Skeletal muscle cell (primary cell): ENCODE data around the gene FAM98C.
"Not testable (repeated sequence)": the region's sequence is repeated elsewhere in the genome, so short reads cannot be mapped to it uniquely, and the experiment has no call there.

Experiments used
- DNase-seq: peaks from one replicate; pipeline ENCODE4 v3.0.0-alpha.2; 2010; ENCODE audit warnings: low read depth
- H3K4me3 ChIP-seq: 2 replicates; pipeline ENCODE4 v1.5.1; 2011; ENCODE audit warnings: low read depth, mild to moderate bottlenecking, control low read depth, low read length, moderate library complexity

FAM98C gene

GRCh38 chr19:38417544-38418506 lies 14.9 kb downstream of the FAM98C start:
- DNase-seq, result no peak
- H3K4me3 ChIP-seq, result peak overlapping the region; percentile 15

GRCh38 chr19:38420935-38421334 lies 18.0 kb downstream of the FAM98C start:
- DNase-seq, result no peak
- no peak overlapping the region for H3K4me3 ChIP-seq

- DNase-seq, result no peak
- no peak overlapping the region for H3K4me3 ChIP-seq
Observed at GRCh38 chr19:38421856-38422255, 19.0 kb downstream of the FAM98C start.

- no peak for DNase-seq
- H3K4me3 ChIP-seq, result no peak overlapping the region
Observed at GRCh38 chr19:38422438-38422837, 19.5 kb downstream of the FAM98C start.

- DNase-seq, result no peak
Observed at GRCh38 chr19:38424272-38424671, 21.4 kb downstream of the FAM98C start.

GRCh38 chr19:38425222-38425809 lies 22.4 kb downstream of the FAM98C start:
- no peak overlapping the region for H3K4me3 ChIP-seq
- DNase-seq, result no peak

More at GRCh38 chr19:38424272-38424671, 21.4 kb downstream of the FAM98C start:
- H3K4me3 ChIP-seq, result no peak overlapping the region

GRCh38 chr19:38425810-38426466 lies 23.0 kb downstream of the FAM98C start, which contains the start of gene RASGRP4:
RASGRP4 (minus strand) TSS chr19:38426219; CDS start chr19:38426091, 128 bp downstream.
- H3K4me3 ChIP-seq, result no peak within 1 kb of the TSS
- DNase-seq, result no peak

- not testable (repeated sequence) for H3K4me3 ChIP-seq, DNase-seq
Observed at GRCh38 chr19:38427035-38427677, 24.3 kb downstream of the FAM98C start.

- no peak for DNase-seq
- no peak overlapping the region for H3K4me3 ChIP-seq
Observed at GRCh38 chr19:38429055-38429810, 26.3 kb downstream of the FAM98C start.

- no peak overlapping the region for H3K4me3 ChIP-seq
- no peak for DNase-seq
Observed at GRCh38 chr19:38429811-38430156, 26.9 kb downstream of the FAM98C start.

- no peak overlapping the region for H3K4me3 ChIP-seq
Observed at GRCh38 chr19:38430931-38431330, 28.0 kb downstream of the FAM98C start.

GRCh38 chr19:38433268-38433733 lies 30.4 kb downstream of the FAM98C start, which contains the start of gene RYR1:
RYR1 (plus strand) TSS chr19:38433691; CDS start chr19:38433830, 139 bp downstream.
- peak within 1 kb of the TSS; percentile 51 for H3K4me3 ChIP-seq
- DNase-seq, result no peak

More at GRCh38 chr19:38430931-38431330, 28.0 kb downstream of the FAM98C start:
- no peak for DNase-seq

GRCh38 chr19:38434549-38435051 lies 31.7 kb downstream of the FAM98C start:
- peak; percentile 39 for DNase-seq
- peak overlapping the region; percentile 51 for H3K4me3 ChIP-seq

GRCh38 chr19:38437295-38437694 lies 34.4 kb downstream of the FAM98C start:
- H3K4me3 ChIP-seq, result no peak overlapping the region
- DNase-seq, result no peak

GRCh38 chr19:38437917-38438316 lies 35.0 kb downstream of the FAM98C start:
- H3K4me3 ChIP-seq, result no peak overlapping the region
- DNase-seq, result no peak

GRCh38 chr19:38440592-38440991 lies 37.7 kb downstream of the FAM98C start:
- H3K4me3 ChIP-seq, result no peak overlapping the region
- DNase-seq, result no peak

GRCh38 chr19:38441657-38442348 lies 38.9 kb downstream of the FAM98C start:
- no peak for DNase-seq
- H3K4me3 ChIP-seq, result no peak overlapping the region

GRCh38 chr19:38442736-38443135 lies 39.8 kb downstream of the FAM98C start:
- no peak for DNase-seq
- no peak overlapping the region for H3K4me3 ChIP-seq
